AG04449 (cell line): Measurements from ENCODE around the gene TTLL5.

Experiments used
- CTCF ChIA-PET: fragments of 350-600 bp; formaldehyde crosslinking; extraction: SDS; loops from one replicate; lab custom pipeline; 2021; ENCODE audit warnings: antibody characterized with exemption; lab: Yijun Ruan, JAX
- POLR2A ChIA-PET: fragments of 400-600, 350-600 bp; formaldehyde crosslinking; extraction: SDS; loops from one replicate; lab custom pipeline; 2020; ENCODE audit warnings: antibody characterized with exemption, inconsistent platforms; lab: Yijun Ruan, JAX
- DNase-seq: peaks from one replicate; pipeline ENCODE4 v3.0.0-alpha.2; 2010; ENCODE audit warnings: low read depth, low spot score
- H3K4me3 ChIP-seq: 2 replicates; pipeline ENCODE4 v1.5.1; 2011; ENCODE audit warnings: low read depth, mild to moderate bottlenecking, control low read depth, low read length
- TF ChIP-seq, protein P1 (sequence below): IDR thresholded peaks from one replicate; pipeline ENCODE4 v1.5.1; 2011; ENCODE audit warnings: mild to moderate bottlenecking, moderate library complexity, low read length, control low read depth, inconsistent platforms; ENCODE audit not compliant: insufficient read depth; ENCODE audit errors: missing control alignments

Gene TTLL5

DNA sequence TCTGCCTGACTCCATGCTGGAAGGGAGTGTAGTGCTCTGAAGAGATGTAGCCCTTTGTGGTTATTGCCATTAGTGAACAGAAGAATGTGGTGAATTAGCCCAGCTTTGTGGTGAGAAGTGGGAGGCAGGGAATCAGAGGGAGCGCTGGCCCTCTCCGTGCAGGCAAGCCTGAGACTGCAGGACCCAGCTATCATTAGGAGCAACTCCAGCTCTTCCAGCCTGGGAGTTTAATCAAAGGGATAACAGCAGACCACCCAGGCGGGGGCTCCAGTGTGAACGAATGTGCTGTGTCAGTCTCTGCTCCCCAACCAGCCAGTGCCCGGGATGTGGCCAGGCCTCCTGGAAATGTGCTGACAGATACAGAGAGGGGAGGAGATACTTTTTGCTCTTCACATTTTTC, 142.7 kb downstream of the TTLL5 start:
- DNase-seq: no peak
- POLR2A ChIA-PET: interaction anchor here (1.5 kb wide), 1 partner anchor 18 kb away, joined by 3 read pairs; no protein-coding TSS in a partner anchor
- TF ChIP-seq, protein P1, sequence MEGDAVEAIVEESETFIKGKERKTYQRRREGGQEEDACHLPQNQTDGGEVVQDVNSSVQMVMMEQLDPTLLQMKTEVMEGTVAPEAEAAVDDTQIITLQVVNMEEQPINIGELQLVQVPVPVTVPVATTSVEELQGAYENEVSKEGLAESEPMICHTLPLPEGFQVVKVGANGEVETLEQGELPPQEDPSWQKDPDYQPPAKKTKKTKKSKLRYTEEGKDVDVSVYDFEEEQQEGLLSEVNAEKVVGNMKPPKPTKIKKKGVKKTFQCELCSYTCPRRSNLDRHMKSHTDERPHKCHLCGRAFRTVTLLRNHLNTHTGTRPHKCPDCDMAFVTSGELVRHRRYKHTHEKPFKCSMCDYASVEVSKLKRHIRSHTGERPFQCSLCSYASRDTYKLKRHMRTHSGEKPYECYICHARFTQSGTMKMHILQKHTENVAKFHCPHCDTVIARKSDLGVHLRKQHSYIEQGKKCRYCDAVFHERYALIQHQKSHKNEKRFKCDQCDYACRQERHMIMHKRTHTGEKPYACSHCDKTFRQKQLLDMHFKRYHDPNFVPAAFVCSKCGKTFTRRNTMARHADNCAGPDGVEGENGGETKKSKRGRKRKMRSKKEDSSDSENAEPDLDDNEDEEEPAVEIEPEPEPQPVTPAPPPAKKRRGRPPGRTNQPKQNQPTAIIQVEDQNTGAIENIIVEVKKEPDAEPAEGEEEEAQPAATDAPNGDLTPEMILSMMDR: no peak
- no peak overlapping the region for H3K4me3 ChIP-seq
- CTCF ChIA-PET: interaction anchor here (1.0 to 18.7 kb wide), 5 partner anchors 10 to 176 kb away, joined by 3 to 333 read pairs (median 7); partner anchors contain the start of genes IFT43 and TGFB3

DNA sequence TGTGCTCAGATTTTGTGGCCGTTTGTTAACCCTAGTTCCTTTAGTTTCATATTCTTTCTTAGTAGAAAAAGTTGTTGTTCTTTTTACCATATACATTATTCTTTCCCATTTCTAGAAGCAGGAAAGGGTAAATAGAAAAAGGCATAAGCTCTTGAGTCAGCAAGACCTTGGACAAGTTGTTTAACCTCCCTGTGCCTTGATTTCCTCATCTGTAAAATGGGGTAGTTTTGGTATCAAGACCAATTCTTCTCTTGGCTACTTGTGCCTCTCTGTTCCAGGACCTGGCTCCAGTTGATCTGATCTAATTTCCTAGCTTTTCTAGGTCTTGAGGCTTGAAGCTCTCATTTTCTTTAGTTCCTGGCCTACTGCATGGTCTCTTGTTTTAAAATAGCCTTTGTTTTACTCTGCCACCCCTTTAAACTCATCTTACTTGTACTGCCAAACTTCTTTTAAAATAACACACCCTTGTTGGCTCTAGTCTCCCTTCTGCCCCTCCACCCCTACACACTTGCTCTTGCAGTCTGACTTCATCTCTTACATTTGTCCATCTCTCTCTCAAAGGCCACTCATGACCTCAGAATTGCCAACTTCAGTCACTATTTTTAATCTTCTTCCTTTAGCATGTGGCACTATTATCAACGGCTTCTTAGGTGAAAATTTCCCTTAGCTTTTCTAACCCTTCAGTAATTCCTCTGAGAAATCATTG, 143.7 kb downstream of the TTLL5 start:
- CTCF ChIA-PET: interaction anchor here (2.6 to 18.7 kb wide), 3 partner anchors 11 to 175 kb away, joined by 7 to 333 read pairs (median 46); partner anchors contain the start of genes IFT43 and TGFB3
- H3K4me3 ChIP-seq: no peak overlapping the region
- POLR2A ChIA-PET: interaction anchor here (1.5 kb wide), 1 partner anchor 18 kb away, joined by 3 read pairs; no protein-coding TSS in a partner anchor
- DNase-seq: no peak
- TF ChIP-seq, protein P1: no peak

DNA sequence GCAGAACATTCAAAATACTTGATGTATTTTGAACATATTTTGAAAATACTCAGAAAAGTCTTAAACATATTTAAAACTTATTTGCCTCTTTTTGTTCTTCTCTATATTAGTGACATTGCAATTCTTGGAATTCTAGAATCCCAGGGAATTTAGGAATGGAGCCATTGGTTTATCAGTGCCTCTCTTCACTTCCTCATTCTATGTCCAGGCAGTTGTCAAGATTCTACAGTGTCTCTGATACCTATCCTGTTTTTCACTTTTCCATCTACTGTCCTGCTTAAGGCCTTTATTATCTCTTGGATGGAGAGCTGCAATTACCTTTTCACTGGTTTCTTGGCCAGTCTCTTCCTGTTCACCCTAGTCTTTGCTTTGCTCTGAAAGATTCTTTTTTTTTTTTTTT, 144.6 kb downstream of the TTLL5 start:
- DNase-seq: no peak
- CTCF ChIA-PET: interaction anchor here (0.8 to 18.7 kb wide), 4 partner anchors 12 to 174 kb away, joined by 3 to 333 read pairs (median 6); partner anchors contain the start of genes IFT43 and TGFB3
- TF ChIP-seq, protein P1: no peak
- POLR2A ChIA-PET: no interaction called here
- no peak overlapping the region for H3K4me3 ChIP-seq

DNA sequence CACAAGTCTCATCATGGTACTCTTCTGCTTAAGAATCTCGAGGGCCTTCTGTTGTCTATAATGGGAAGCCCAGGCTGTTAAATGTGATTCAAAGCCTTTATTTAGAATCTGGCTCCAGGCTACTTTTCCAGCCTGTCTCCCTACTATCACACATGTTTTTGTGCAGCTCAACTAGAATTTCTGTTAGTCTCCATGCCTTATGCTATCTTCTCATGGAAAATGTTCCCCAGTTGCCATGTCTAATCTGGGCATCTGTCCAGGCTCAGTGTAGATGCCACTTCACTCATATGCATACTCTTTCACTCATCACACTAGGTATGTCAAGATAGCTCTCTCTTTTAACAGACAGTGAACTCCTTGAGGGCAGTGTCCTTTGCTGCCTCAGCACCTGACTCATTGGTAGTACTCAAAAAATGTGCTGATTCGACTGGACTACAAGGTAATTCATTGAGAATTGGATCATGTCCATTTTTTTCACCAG, 145.3 kb downstream of the TTLL5 start:
- ChIA-PET CTCF (interaction anchor here (0.8 to 18.7 kb wide), 3 partner anchors 13 to 173 kb away, joined by 3 to 333 read pairs (median 6); partner anchors contain the start of genes IFT43 and TGFB3), POLR2A (no interaction called here)
- H3K4me3 ChIP-seq: no peak overlapping the region
- TF ChIP-seq, protein P1: no peak
- DNase-seq: no peak

DNA sequence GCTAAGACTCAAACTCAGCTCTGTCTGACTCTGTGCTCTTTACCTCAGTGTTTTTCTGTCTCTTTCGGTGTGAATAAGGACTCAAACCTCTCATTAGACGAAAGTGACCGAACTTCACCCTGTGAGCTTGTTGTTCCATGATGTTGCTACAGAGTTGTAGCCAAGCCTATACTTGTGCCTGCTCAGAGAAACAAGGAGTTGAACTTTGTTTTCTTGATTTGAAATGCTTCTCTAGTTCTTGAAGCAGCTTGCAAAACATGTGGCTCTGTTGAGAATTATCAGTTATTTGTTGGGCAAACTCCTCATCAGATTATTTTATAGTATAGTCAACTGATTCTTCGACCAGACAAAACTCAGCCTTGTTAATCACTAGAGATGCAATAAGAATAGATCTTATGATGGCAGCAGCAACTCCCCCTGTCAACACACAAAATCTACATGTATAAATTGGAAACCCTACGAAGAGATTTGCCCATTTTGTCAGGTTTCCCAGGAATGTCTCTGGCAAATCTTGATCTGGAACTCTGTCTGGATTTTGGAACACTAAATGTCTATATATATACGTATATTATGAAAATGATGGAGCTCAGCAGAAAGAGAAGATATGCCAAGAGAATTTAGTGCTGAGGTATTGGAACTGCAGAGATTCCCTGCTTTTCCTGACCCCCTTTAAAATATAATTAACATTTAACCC, 146.8 kb downstream of the TTLL5 start:
- ChIA-PET POLR2A (no interaction called here), CTCF (interaction anchor here (0.6 to 18.7 kb wide), 5 partner anchors 13 to 172 kb away, joined by 3 to 333 read pairs (median 3); partner anchors contain the start of genes IFT43 and TGFB3)
- no peak overlapping the region for H3K4me3 ChIP-seq
- TF ChIP-seq, protein P1: no peak
- no peak for DNase-seq
